CD4-positive, alpha-beta T cell treated with Interleukin-1 beta for 1 hour (primary cell): ENCODE results near the gene MS4A4A.
A peak's percentile ranks its signal among the peaks of the same experiment; 100 is the strongest.

Source experiments
- DNase-seq, 2 donors: peaks; one replicate each; pipeline ENCODE4 v3.0.0-alpha.2; 2020 to 2022

Gene MS4A4A

DNA sequence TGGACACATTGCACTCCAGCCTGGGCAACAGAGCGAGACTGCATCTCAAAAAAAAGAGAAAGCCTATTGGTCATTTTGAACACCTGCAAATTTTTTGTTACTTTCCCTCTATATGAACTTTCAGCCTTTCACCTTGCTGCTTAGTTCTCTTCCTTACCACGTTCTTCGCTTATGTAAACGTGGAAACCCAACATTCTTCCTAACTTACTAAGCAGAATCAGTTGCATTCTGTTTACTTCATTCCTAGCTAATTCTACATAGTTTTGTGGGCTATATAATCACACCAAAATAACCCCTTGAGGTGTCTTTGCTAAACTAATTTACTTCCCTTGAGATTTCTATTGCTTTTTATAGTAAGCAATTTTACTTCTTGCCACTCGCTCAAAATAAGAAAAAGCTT lies 23.2 kb downstream of the MS4A4A start:
- DNase-seq: no peak

DNA sequence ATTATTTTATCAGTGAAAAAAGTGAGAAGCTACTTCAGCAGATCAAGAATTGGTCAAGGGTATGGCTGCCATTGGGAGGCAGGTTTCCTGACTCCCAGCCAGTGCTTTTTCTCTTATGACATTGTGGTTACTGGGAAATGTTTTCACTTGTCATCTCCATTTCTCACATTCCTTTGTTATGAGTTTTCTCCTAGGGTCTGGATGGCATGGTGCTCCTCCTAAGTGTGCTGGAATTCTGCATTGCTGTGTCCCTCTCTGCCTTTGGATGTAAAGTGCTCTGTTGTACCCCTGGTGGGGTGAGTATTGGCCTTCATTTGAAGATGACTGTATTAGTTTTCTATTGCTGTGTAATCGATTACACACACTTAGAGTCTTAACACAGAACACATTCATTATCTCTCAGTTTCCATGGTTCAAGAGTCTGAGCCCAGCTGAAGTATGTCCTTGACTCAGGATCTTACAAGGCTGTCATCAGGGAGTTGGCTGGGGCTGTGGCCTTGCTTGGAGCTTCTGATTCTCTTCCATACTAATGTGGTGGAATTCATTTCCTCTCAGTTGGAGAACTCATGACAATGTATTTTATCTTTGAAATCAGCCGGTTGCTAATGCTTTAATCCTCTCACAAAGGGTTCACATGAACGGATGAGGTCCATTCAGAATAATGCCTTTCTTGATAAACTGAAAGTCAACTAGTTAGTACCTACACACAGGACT lies 25.6 kb downstream of the MS4A4A start:
- DNase-seq: no peak

DNA sequence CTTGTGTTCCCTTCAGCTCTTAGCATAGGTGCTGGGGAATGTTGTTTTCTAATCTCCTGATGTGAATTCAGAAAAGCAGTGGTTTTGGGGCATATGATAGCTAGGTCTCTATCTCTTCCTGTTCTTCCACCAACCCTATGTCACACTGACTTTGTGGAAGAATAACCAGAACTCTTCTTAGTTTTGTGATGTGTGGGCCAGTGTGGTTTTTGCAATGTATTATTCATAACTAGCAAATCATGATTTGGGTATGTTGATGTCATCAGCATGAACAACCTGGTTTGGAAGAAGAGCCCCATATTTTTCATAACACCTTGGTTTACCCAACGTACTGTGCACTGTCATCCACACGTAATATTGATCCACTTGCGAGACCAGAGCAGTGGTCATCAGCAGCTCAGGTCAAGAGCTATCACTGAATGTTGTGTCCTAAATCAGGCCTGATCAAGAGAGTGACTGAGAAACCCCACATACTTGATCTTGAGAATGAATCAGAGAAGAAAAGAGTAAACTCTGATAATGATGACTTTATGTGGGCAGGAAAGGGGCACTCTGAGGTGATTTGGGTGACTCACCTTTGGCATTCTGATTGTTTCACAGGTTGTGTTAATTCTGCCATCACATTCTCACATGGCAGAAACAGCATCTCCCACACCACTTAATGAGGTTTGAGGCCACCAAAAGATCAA lies 27.2 kb downstream of the MS4A4A start:
- no peak for DNase-seq

DNA sequence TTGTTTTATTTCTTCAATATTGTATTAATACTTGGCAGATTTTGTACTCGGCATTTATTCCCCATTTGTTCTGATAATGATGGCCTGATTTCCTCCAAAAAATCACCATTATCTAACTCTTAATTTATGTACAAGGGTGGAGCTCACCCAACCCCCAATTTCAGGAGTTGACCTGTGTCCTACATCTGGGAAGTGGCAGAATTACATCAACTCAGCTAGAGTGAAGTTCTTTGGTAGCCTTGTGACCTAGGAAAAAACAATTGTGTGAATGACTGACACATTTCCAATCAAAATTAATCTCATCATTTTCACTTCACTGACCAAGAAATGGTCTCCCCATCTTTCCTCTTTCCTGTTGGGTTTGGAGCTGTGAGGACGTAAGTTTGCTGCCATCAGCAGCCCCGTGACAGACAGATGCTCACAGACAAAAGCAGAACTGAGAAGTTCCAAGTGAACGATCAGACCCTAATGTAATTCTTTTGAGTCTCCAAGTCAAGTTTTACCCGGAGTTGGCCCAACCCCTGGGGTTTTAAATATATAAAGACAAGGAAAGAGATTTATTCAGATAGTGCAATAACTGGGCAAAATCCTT lies 30.0 kb downstream of the MS4A4A start:
- DNase-seq: peak in 1 of 2 donors; percentile 26

DNA sequence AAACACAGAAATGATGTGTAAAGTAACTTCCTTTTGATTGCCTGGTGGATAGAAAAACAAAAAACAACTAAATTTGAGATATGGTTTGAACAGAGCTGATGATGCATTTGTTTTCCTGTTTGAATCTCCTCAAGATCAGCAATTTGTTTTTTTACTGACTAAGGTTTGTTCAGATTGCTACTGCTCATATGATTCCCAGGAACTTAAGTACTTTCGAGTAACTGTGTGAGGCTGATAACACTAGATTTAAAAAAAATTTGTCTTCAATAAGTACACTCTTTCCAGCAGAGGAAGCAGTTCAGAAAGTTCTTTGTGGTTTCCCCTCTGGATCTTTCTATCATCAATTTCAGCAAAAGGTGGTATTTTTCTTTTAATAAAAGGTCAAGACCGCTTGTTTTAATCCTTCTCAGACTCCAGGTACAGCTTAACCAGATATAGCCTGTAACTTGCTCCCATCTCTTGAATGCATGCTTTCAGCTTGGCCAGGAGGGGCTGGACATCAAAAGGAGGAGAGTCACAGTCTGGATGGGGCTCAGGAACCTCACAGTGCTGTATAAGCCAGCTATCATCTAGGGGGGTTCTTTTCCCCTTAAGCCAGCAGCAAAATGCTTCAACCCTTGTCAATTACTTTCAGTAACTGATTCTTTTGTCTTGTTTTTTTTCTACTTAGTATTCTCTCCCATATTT lies 34.3 kb downstream of the MS4A4A start:
- DNase-seq: no peak

DNA sequence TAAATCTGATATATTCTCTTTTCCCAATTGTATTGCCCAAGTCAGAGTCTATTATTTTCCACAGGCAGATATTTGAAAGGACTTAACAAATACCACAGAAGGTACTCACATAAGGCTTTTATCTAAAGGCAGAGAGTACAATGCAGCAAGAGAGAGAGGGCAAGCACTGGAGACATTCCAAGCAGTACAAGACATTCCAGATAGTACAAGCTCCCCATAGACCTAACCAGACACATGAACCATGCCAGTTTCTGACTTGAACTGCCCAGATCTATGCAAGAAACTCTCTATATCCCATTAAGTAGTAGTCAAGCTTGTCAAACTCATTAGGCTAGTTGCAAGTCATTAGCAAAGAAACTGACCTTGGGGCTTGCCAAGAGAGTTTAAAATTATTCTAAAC lies 35.4 kb downstream of the MS4A4A start:
- no peak for DNase-seq

DNA sequence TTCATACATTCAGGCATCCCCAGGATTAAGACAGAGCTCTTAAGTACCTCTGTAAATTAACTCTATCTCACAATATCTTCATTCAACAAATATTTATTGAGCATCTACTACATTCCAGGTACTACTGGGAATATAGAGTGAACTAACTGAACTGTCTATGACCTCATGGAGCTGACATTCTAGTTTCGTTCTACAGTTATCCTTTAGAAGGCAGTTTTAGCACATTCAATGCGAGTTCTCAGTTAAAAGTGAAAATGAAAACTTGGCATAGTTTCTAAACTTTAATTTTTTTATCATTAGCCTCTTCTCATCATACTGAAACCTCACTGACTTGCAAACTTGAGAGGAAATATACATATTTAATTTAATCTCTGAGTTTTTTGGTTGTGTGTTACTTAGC lies 35.9 kb downstream of the MS4A4A start:
- DNase-seq: no peak

DNA sequence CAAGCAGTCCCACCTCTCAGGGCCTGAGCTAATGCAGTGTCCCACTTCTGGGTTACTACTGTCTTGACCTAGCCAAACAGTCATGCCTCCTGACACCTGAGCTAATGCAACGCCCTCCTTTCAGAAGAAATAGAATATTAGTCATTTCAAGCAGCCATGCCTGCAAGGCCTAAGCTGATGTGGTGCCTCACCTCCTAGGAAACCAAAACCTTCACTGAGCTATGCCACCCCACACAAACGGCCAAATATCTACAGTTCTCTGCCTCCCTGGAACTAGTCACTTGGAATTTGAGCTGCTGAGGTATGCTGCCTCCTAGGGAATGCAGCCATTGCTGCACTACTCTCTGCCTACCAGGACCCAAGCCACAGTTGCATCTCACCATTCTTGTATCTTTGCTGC lies 38.3 kb downstream of the MS4A4A start:
- DNase-seq: no peak

DNA sequence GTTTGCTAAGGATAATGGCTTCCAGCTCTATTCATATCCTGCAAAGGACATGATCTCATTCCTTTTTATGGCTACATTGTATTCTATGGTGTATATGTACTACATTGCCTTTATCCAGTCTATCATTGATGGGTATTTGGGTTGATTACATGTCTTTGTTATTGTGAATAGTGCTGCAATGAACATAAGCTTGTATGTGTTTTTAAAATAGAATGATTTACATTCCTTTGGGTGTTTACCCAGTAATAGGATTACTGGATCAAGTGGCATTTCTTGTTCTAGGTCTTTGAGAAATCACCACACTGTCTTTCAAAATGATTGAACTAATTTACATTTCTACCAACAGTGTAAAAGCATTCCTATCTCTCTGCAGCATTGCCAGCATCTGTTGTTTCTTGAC lies 40.6 kb downstream of the MS4A4A start:
- no peak for DNase-seq

DNA sequence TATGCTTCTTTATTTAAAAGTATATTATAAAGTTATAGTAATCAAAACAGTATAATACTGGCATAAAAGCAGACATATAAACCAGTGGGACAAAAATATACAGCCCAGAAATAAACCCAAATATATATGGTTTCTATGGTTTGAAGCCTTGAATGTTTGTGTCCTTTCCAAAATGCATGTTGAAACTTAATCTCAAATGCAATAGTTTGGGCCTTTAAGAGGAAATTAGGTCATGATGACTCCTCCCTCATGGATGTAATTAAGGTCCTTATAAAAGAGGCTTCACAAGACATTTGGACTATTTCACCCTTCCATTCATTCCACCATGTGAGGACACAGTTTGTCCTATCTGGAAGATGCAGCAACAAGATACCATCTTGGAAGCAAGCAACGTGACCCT lies 46.5 kb downstream of the MS4A4A start, which contains the start of gene MS4A6E:
Gene MS4A6E, plus strand, starts transcription at position 301 of the 400 bp plus-strand sequence. CDS start 7,641 bp downstream, outside the sequence.
- DNase-seq: no peak

DNA sequence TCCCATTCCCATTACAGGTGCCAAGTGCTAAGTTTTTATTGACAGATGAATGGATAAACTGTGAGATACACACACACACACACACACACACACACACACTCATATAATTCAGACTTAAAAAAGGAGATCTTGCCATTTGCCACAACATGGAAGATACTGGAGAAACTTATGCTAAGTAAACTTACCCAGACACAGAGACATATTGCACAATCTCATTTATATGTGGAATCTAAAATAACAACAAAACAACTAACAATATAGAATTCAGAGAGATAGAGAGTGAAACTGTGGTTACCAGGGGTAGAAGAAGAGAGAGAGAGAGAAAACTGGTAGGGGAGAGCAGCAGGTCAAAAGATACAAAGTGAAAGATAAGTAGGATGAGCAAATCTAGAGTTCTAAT lies 48.0 kb downstream of the MS4A4A start:
- no peak for DNase-seq

DNA sequence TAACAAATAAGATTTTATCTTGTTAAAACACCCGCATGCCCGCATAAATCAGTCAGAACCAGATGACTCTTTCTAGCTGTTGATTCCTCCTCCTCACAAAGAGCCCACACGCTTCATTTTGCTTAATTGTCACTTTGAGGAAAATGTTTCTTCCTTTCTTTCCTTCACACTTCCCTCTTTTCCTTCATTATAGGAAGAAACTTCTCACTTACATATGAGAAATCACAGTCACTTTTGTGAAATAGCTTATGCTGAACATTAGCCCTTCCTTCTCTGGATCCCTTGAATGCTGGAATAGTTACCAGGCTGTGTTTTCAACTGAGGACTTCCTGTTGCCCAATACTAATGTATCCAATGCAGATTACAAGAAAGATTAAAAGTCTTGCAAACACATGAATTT lies 52.4 kb downstream of the MS4A4A start:
- no peak for DNase-seq

DNA sequence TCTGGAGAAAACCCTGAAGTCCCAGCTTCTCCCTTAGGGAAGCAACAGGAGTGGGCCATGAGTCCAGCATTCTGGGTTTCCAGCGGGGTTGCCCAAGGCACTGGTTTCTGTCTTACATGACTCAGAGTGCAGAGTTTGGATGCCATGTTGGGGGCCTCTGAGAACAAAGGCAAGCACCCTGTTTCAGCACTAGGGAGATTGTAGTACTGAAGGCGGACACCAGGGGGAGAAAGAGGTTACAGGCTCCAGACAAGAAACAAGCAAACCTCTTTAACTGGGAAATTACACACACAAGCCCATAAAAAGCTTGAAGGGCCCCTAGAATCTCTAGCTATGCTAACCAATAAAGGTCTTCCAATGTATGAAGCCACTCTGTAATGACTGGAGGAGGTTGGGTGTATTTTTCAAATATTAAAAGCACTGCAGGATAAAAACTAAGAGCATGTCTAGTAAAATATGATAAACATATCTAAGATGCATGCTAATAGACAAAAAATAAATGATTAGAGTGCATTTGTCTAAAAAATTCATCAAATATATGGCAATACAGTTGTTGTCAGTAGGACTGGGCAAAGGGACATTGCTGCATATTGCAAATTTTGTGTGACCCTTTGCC lies 53.6 kb downstream of the MS4A4A start:
- DNase-seq: peak; percentile 54 to 64

DNA sequence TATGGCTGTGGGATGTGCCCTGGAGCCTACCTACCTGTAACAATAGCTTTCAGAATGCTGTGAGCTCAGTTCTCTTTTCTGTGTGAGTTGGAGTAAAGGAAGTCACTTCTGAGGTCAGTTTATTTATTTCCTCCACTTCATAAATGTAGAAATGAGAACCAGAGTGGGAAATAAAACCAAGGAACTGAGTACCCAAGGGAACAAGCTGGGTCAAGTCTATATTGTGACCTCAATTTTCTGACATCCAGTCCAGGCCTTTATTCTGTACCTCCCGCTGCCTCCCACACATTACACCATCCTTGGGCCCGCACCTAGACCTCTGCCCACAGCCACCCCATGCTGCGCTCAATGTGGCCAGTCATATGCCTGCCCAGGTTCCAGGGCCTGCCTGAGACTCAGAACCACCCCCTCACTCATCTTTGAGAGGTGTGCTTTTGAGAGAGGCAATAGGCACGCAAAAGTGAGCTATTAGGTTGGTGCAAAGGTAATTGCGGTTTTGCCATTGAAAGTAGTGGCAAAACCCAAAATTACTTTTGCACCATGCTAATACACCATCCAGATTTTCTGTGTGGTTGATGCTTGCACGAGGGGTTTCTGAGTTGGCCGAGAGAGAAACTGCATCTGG lies 56.4 kb downstream of the MS4A4A start:
- DNase-seq: no peak

DNA sequence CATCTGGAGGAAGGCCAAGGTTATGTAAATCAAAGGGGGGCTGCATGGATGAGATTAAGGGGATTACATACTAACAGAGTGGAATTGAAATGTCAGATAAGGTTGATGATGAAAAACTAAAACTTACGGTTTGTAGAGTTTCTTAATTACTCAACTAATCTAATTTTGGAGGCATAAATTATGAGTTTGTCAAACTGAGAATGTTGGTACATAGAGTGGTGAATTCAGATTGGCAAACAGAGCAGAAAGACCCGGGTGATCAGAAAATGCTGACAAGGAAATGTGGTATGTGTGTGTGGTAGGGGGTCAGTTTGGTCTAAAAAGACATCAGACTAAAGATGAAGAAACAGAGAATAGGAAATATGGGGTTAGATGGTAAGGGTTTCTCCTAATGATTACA lies 57.6 kb downstream of the MS4A4A start:
- no peak for DNase-seq

DNA sequence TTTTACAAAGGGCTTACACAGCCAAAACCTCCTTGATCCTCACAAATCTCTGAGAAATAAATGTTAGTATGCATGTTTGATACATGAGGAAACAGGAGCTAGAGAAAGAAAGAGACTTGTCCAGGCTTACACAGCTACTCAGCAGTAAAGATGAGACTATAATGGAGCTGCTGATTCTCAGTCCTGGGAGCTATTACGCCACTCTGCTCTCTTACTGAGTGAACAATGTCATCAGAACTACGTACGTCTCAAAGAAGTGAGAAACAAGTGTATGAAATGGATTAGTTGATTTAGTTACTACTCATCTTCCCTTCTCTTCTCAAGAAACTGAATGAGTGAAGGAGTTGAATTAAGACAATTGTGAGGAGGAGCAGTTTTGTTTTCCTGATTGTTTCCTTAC lies 58.9 kb downstream of the MS4A4A start:
- no peak for DNase-seq

DNA sequence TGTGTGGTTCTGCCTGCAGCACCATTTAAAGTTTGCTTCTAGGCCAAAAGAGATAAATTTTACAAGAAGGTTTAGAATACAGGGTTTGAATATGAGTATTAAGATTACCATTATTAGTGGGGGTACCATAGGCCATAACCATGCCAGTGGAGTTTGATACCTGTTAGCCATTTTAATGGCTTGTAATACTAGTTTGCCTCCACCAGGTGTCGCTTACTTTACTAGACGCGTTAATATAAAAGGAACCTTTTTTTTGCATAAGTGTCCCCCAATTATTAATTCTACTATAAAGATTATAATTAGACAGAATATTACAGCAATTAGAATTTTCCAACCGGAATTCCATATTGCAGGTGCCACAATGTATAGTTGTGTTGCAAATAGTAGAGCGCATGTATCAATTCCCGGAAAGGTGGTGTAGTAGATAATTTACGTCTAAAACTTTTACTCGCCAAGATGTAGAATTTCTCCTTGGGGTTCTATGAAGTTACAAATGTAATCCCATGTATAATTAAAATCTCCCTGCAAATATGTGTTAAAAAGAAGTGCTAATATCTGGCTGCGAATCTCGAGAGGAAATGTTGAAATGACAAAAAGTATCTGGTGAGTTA lies 62.7 kb downstream of the MS4A4A start:
- DNase-seq: peak in 1 of 2 donors; percentile 28

DNA sequence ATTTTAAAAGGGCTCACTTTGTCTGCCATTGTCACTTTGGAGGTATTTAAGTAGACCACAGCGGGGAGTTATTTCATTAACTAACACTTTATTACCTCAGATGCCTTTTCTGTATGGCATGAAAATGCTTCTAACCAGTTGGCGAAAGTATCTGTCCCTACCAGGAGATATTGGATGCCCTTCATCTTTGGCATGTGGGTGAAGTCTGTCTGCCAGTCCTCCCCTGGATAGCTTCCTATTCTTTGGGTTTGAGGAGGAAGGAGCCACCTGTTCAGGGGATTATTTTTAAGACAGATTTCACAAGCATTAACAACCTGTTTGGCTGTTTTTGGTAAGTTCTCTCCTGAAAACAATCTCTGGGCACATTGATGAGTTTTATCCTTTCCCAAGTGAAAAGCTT lies 63.7 kb downstream of the MS4A4A start:
- DNase-seq: no peak

DNA sequence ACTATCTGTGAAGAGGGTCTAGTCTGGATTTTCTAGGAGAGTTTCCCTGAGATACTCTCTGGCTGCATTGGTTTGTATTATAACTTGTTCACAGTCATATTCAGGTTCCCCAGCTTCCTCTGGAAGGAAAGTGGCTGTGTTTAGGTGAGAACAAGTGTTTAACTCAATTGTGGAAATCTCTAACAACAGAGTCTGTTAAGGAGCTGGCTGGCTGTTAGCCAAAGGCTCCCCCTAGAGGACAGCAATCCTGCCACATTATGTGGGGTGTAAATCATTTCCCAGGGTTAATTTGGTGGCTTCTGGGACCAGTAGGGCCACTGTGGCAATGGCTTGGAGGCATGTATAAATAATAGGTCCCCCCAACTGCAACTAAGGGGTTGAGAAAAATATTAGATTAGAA lies 65.0 kb downstream of the MS4A4A start:
- DNase-seq: peak in 1 of 2 donors; percentile 23

DNA sequence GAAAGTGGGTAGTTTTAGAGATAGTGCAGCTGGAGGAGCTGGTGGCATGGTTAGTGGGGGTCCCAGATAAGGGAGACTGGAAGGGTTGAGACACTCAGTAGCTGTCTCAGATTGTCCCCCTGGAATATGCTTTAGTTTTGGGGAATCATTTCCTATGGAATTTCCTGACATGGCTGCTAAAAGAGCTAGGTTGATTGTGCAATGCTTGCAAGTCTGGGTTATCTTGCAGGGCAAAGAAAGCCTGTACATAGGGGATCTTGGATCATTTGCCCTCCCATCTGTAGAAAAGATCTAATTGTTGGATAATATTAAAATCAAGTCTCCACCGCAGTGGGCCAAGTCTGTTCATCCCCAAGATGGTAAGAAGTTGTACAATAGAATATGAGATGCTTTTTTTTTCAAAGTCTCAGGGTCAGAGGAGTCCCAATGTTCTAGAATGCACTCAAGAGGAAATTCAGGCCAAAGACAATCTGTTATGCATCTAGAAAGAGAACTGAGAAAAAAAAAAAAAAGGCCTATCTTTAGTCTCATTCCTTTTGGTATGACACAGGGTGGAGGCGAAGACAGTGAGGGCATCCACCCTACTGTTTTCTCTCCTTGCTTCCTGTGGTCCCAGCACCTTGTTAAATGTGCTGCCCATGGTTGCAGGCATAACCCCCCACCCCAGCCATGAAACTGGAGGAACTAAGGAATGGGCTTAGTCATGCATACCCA lies 66.8 kb downstream of the MS4A4A start:
- DNase-seq: no peak

DNA sequence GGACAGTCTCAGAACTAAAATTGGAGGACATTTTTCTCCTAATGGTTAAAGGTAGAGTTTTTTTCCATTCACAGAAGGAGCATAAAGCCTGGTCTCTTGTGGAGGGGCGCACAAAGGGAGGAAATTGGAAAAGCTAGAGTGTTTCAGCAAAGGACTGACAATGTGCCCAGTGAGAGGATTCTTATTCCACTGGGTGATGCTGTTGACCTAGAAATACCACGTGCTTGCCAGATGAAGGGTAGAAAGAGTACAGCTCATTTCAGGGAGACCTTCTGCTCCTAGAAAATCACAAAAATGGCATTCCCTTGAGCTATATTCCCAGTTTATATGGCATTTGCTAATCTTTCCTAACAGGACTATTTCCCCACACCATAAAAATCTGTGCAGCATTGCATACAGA lies 67.7 kb downstream of the MS4A4A start:
- DNase-seq: no peak

DNA sequence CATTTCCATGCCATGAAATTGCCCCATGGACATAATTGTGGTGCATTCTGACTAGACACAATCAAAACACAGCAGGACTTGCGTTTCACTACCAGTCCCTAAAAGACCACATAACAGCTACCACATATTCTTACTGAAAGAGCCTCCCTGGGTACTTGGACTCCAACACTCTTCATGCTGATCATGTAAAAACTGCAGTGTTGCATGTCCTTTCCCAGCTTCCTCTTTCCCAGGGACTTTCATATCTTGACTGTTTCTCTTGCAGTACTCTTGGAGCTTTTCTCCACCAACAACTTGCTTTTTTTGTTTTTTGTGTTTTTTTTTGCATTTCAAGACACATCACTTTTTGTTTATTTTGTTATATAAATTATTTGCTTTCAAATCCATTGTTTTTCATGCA lies 69.5 kb downstream of the MS4A4A start:
- DNase-seq: no peak
